Stimulated activated CD8-positive, alpha-beta memory T cell treated with anti-CD3 and anti-CD28 coated beads, Interleukin-7, amount 100 ng/mL, for 4 hours (primary cell): ENCODE results near the gene ZIC3.

Source experiments
- DNase-seq, 2 donors: peaks; one replicate each; pipeline ENCODE4 v3.0.0-alpha.2; 2020; ENCODE audit warnings: low read depth in 2 of 2

ZIC3 gene

GRCh38 chrX:137574102-137574783 is 8.3 kb downstream of the ZIC3 start:
- no peak for DNase-seq

DNA sequence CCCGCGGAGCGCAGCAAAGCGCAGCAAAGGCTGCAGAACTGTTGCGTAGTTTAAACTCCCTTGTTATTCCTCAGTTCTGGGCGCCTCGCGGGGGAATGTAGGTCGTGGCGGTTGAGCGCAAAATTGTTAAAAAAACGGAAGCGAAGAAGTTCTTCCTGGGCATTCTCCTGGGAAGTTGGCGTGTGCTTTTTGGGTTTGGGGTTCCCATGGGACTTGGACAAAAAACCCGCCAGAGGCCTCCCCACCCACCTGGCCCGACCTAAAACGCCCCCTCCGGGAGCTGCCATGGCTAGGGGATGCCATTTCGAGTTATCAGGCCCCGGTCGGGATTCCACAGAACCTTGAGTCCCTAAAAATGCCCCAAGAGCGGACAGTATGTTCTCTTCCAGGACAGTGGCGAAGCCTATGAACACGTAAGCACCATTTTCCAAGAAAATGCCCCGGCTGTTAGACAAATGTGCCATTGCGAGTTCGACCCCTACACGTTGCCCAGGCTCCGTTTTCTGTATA is 8.9 kb downstream of the ZIC3 start:
- no peak for DNase-seq

- no peak for DNase-seq
These were observed 9.8 kb downstream of the ZIC3 start for GRCh38 chrX:137575596-137576255.

- no peak for DNase-seq
These were observed 21.2 kb downstream of the ZIC3 start for GRCh38 chrX:137587151-137587550.

- no peak for DNase-seq
These were observed 34.8 kb downstream of the ZIC3 start for GRCh38 chrX:137600769-137601168.
